Fibroblast of skin of right quadriceps (primary cell): ENCODE data around the gene DNAH1.

Experiments used
- DNase-seq: peaks from one replicate; pipeline ENCODE4 v3.0.0-alpha.2; 2013

Gene DNAH1

GRCh38 chr3:52393959-52394670 lies 78.0 kb downstream of the DNAH1 start:
- DNase-seq = no peak

- no peak for DNase-seq
These were observed 78.8 kb downstream of the DNAH1 start for GRCh38 chr3:52394751-52395502.

DNA sequence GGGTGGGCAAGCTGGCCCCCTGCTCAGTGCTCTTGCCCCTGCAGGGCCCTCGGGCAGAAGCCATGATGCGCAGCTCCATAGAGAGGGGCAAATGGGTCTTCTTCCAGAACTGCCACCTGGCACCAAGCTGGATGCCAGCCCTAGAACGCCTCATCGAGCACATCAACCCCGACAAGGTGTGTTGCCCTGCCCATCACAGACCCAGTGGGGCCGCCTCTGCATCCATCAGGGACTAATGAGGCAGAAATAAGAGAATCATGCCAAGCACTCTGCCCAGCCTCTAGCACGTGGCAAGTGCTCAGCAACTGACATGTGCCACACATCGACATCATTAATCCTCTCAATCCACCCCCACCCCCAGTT lies 79.4 kb downstream of the DNAH1 start:
- no peak for DNase-seq

GRCh38 chr3:52396011-52396906 lies 80.1 kb downstream of the DNAH1 start:
- no peak for DNase-seq

DNA sequence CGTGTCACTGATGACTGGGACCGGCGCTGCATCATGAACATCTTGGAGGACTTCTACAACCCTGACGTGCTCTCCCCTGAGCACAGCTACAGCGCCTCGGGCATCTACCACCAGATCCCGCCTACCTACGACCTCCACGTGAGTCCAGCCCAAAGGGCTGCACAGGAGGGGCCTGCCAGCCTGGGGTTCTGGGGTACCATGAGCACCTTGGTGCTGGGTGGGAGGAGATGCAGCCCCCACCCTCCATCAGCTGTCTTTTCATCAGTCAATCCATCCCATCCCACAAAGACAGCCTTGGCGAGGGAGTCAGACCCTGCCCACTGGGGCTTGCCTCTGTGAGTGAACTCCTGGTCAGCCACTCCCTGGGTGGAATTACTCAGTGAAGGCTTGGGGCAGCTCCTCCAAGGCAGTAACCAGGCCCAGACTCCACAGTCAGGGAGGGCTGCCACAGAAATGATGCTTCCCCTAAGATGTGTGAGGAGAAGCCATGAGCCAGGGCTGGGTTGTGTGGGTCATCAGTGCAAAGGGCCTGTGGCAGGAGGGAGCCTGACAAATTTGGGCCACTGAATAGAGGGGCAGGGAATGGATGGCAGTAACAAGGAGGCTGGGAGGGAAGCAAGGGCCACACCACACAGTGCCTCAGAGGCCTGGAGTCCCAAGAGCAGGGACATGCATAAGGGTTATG lies 80.9 kb downstream of the DNAH1 start:
- no peak for DNase-seq

- DNase-seq = no peak
These were observed 81.7 kb downstream of the DNAH1 start for GRCh38 chr3:52397676-52398399.

GRCh38 chr3:52398670-52399081 lies 82.6 kb downstream of the DNAH1 start:
- no peak for DNase-seq

DNA sequence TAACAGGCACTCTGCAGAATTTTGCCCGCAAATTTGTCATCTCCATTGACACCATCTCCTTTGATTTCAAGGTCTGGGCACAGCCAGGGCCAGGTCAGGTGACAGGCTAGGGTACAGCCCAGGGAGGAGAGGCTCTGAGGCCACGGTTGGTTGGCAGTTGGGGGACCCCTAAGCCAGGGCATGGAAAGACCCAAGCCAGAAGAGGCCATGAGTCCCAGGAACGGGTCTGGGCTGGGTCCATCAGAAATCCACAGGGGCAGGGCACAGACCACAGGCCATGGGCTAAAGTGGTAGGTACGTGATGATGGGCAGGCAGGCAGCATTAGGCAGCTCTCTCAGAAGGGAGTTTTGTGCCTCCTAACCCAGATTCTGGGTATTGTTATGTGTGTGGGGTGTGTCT lies 83.0 kb downstream of the DNAH1 start:
- DNase-seq = no peak

DNA sequence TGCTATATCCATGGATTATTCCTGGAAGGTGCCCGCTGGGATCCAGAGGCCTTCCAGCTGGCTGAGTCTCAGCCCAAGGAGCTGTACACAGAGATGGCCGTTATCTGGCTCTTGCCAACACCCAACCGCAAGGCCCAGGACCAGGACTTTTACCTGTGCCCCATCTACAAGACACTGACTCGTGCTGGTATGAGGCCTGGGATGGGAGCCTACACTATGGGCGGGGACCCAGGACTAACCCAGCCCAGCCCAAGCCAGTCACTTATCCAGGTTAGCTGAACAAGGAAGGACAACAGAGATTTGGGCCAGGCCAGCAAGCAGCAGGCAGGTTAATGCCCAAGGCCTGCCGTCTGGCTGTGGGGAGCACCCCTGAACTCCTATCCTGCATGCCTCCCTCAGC lies 83.5 kb downstream of the DNAH1 start:
- DNase-seq = no peak

- DNase-seq = no peak
These were observed 84.2 kb downstream of the DNAH1 start for GRCh38 chr3:52400275-52400793.

DNA sequence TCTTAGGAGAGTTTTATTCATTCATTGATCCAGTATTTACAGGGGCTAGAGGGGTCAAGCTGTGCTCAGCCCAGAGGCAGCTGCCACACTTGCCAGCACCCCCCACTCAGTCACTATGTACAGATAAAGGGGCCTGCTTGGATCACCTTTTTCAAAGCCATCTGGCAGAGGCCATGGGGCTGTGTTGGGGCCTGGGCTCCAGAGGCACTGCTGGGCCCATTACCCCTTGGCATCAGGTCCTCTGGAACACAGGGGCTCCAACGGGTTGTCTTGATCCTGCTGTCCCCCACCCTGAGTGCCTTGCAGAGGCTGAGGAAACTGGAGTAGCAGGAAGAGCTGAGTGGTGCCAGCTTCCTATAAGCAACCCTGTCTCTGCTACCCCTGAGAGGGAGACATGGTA lies 84.9 kb downstream of the DNAH1 start:
- no peak for DNase-seq

- no peak for DNase-seq
These were observed 85.4 kb downstream of the DNAH1 start for GRCh38 chr3:52401551-52401950.

GRCh38 chr3:52402101-52402521 lies 86.0 kb downstream of the DNAH1 start:
- DNase-seq = no peak

- DNase-seq = no peak
These were observed 86.7 kb downstream of the DNAH1 start for GRCh38 chr3:52402706-52403270.

GRCh38 chr3:52403271-52403841 lies 87.2 kb downstream of the DNAH1 start:
- DNase-seq = no peak

DNA sequence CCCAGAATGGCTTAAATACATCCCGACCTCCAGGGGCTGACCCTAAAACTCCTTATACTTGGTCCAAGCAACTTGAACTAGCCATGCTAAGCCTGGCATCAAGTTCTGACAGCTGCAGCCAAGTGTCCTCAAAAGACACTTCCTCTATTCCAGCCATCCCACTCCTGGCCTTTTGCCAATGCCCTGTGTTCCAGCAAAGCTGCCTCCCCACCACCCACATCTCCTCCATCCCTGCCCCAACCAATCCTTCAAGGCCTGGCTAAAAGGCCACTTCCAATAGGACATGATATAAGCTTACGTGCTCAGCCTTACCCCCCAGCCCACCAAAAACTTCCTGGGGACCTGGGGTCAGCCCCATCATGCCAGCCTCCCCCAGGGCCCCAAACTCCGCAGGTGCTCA lies 87.8 kb downstream of the DNAH1 start:
- no peak for DNase-seq

- no peak for DNase-seq
These were observed 88.3 kb downstream of the DNAH1 start for GRCh38 chr3:52404391-52404790.

- DNase-seq = no peak
These were observed 88.9 kb downstream of the DNAH1 start for GRCh38 chr3:52405066-52405465.

DNA sequence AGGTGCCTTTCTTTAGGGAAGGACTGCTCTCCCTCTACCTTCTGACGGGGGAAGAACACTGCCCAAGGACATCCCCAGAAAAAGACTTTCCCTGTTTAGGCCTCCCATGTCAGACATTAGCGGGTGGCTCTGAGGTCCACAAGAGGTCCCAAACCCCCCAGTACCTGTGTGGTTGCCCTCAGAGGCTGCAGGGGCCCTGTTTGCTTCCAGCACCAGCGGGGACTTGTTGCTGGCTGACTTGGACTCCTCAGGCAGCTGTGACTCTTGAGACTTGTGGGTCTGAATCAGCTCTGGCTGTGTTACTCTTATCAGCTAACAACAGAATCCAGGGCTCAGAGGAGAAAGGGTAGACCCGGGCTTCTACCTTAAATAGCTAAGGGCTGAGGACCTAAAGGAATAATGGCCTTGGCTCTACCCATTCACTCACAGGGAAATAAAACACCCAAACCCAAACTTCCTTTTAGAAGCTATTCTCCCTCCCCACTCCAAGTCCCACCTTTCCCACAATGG lies 89.5 kb downstream of the DNAH1 start:
- no peak for DNase-seq

DNA sequence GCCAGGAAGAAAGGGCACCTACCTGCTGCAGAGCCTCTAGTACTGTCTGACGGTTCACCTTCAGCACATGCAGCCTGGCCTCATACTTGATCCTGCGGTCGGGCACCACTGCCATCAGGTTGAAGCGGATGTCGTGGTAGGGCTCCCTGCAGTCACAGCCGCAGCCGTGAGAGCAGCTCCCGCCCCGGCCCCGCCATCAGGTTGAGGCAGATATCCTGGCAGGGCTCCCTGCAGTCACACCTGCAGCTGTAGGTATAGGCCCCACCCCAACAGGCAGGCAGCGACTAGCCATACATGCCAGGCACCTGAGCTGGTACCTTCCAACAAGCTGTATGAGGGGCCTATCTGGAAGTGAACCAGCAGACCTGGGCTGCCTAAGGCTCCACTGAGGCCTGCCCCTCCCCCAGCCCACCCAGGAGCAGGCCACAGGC lies 90.1 kb downstream of the DNAH1 start:
- DNase-seq = no peak
